SIG-M5 treated with dmso at 0.1 percent for 504 hours (cell line): Measurements from ENCODE around the gene PRICKLE2.

Experiments
- DNase-seq: peaks from one replicate; lab custom pipeline; 2025; ENCODE audit not compliant: unreplicated experiment; lab: John Stamatoyannopoulos, UW

The PRICKLE2 gene

GRCh38 chr3:64222501-64223111, 2.7 kb downstream of the PRICKLE2 start:
- no peak for DNase-seq

GRCh38 chr3:64221571-64222257, 3.6 kb downstream of the PRICKLE2 start:
- no peak for DNase-seq

GRCh38 chr3:64220161-64220914, 4.9 kb downstream of the PRICKLE2 start:
- peak; percentile 62 for DNase-seq

- no peak for DNase-seq
Measured at GRCh38 chr3:64218746-64219145, 6.5 kb downstream of the PRICKLE2 start.

- no peak for DNase-seq
Measured at GRCh38 chr3:64218329-64218728, 6.9 kb downstream of the PRICKLE2 start.

GRCh38 chr3:64216274-64217147, 8.8 kb downstream of the PRICKLE2 start:
- peak; percentile 33 for DNase-seq

GRCh38 chr3:64215559-64215958, 9.7 kb downstream of the PRICKLE2 start:
- DNase-seq: no peak

- DNase-seq: no peak
Measured at GRCh38 chr3:64215103-64215502, 10.2 kb downstream of the PRICKLE2 start.

GRCh38 chr3:64214381-64215018, 10.8 kb downstream of the PRICKLE2 start:
- DNase-seq: peak; percentile 79

- DNase-seq: no peak
Measured at GRCh38 chr3:64213962-64214379, 11.3 kb downstream of the PRICKLE2 start.

GRCh38 chr3:64213224-64213878, 11.9 kb downstream of the PRICKLE2 start:
- no peak for DNase-seq

GRCh38 chr3:64209866-64210621, 15.2 kb downstream of the PRICKLE2 start:
- peak; percentile 96 for DNase-seq

- DNase-seq: no peak
Measured at GRCh38 chr3:64207289-64208080, 17.8 kb downstream of the PRICKLE2 start.

- no peak for DNase-seq
Measured at GRCh38 chr3:64203969-64204908, 21.0 kb downstream of the PRICKLE2 start.

GRCh38 chr3:64203216-64203615, 22.1 kb downstream of the PRICKLE2 start:
- DNase-seq: no peak

- no peak for DNase-seq
Measured at GRCh38 chr3:64199932-64200331, 25.3 kb downstream of the PRICKLE2 start.

- no peak for DNase-seq
Measured at GRCh38 chr3:64196236-64196929, 28.9 kb downstream of the PRICKLE2 start.
